SU-DHL-6 (cell line): Measurements from ENCODE around the gene MICALL1.

Experiments
- CTCF ChIP-seq: fragments of 200-600 bp; sonication (generic); IDR thresholded peaks from one replicate; pipeline ENCODE4 v1.5.1; 2017; ENCODE audit warnings: antibody characterized with exemption, mild to moderate bottlenecking, low read length, moderate library complexity; ENCODE audit not compliant: insufficient read depth, poor library complexity, severe bottlenecking
- EZH2phosphoT487 ChIP-seq: fragments of 200-600 bp; sonication (generic), shearing (Covaris generic); conservative IDR thresholded peaks from 2 replicates; pipeline ENCODE4 v1.6.1; 2018; ENCODE audit warnings: mild to moderate bottlenecking, antibody characterized with exemption, low read length, moderate library complexity, mixed read lengths

GRCh38 chr22:37990862-37991261 lies 84.8 kb downstream of the MICALL1 start:
- TF ChIP-seq CTCF (no peak), EZH2phosphoT487 (no peak)
